Measurements from ENCODE around the gene RAB37.

The RAB37 gene

DNA sequence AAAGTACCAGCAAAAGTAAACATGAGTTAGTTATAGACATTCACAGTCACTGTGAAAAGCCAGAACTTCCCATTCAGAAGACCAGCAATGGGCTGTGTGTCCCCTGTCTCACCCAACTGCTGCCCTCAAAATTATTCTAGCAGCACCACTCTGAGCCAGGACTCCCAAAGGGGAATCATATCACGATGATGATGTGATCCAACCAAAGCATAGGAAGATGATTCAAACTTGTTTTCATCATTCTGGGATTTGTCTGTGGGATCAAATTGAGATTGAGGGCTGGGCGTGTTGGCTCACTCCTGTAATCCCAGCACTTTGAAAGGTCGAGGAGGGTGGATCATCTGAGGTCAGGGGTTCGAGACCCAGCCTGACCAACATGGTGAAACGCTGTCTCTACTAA is 45.5 kb downstream of the RAB37 start:
- no peak for DNase-seq

DNA sequence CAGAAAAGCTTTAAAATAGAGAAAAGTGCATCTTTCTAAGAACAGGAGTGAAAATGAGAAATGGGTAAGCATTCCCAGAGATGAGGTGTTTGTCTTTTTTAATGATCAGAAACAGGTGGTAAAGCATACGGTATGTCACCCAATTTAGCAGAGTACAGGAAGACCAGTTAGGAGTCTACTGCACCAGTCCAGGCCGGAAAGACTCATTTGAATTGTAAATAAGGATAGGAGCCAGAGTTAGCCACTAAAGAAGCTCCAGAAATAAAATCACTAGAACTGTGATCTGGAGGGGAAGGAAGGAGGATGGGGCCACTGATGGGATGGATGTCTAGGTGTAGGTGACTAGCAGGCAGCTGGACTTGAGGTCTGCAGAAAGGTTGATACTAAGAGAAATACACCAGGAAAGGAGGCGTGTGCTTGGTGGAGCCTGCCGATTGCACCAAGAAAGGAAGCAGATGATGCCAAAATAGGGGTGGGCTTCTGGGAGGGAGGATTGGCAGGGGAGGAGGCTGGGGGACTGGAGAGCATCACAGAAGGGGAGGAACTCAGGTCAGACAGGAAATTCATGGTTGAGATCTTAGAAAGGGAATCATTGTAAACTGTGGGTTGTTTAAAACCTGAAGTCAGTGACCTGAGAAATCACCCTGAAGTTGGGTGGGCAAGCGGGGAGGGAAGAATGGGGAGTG is 47.2 kb downstream of the RAB37 start:
- no peak for DNase-seq

DNA sequence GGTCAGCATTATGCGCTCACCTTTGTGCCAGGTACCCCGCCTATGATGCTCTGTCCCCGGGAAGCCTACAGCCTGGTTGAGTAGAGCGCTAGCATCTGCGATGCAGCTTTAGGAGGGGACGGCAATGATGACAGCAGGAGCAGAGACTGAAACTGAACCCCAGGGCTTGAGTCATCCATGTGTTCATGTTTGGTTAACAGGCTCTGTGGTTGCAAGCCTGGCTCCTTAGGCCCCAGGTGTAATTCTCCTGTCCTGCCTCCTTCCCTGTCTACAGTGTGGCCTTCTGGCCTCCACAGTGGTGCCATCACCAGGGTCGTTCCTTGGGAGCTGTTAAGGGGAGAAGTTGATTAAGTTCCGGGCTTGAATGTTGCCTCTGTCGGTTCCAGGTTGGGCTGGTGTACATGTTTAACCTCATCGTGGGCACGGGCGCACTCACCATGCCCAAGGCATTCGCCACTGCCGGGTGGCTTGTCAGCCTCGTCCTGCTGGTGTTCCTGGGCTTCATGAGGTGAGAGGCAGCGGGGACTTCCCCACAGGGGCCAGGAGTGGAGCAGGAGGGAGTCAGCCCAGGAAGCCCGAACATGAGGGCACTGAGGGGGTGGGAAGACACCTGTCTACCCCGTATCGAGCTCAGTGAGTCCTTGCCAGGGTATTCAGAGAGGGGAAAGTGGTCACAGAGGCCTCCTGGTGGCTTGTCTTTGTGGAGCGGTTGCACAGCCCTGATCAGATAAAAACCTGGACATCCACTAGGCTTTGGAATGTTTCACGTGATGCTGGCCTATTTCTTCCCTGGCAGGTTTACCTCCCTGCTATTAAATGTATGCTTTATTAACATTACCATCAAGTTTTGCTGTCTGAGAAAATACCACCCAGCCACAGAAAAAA is 48.3 kb downstream of the RAB37 start:
- DNase-seq: no peak

DNA sequence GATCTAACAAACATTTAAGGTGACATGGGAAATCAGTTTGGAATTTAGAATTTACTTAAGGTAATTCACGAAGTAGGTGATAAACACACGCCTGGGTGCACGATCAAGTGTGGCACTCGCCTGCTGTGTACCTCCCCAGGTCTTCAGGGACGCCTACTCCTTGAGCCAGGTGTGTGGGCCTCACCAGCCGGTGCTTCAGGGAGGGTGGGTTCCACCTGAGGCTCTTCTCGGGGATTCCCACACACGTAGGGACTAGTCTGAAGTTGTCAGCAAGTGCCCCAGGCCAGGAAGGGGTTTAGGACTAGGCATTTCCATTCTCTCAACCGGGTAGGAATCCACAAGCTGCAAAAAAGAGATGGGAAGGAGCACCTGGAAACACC is 48.9 kb downstream of the RAB37 start:
- DNase-seq: no peak

DNA sequence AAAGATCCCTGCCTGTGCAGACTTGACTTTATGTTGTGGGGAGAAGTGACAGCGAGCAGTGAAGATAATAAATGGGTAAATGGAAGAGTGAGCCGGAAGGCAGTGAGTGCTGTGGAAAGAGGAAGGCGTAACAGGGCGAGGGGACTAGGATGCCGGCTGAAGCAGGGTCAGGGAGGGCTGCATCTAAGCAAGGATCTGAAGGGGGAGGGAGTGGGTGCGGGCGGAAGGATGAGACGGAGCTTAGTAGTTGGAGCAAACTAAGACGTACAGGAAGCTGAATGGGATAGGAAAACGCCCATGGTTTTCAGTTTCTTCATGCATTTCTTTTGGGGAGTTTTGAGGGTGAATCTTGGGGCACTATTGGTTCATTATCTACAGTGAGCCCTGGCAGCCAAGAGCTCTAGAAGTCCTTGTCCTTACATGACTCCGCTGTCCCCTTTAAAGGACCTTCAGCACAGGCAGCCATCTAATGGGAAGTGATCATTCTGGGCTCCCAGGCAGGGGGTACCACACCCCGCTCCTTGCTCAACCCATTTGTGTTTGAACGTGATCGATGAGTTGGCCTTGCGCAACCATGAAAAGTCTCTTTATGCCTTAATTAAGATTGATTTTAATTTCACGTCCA is 49.5 kb downstream of the RAB37 start:
- no peak for DNase-seq

DNA sequence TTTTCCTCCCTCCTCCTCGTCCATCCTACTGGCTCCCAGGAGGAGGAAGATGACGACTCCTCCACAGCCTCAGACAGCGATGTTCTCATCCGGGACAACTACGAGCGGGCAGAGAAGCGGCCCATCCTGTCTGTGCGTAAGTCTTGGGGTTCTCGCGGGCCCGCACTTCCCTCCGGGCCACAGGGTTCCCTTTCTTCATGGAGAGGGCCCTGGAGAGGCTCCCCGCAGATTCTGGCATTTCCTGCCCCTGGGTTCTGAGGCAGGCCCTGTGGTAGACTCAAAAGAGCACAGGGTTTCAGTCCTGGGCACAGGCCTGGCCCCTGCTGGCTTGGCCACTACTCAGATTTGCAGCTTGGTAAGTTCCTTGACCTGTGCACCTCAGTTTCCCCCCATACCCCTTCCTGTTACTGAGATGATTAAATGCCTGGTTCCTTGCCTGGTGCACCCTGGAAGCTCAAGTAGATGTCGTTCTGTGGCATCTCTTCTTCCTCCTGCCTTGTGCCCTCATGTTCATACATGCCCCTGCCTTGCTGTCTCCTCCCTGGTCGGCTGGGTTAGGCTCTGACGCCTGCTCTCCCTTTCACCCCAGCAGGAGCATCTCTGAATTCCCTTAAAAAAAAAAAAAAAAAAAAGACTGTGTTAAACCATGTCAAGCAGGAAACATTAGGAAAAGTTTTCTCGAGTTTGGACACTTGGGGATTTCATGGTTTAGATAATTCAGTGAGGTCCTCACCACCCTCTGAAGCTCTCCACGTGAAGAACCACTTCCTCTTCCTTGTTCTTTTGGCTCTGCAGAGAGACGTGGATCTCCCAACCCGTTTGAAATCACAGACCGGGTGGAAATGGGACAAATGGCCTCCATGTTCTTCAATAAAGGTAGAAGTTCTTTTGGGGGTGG is 53.4 kb downstream of the RAB37 start:
- DNase-seq: no peak

DNA sequence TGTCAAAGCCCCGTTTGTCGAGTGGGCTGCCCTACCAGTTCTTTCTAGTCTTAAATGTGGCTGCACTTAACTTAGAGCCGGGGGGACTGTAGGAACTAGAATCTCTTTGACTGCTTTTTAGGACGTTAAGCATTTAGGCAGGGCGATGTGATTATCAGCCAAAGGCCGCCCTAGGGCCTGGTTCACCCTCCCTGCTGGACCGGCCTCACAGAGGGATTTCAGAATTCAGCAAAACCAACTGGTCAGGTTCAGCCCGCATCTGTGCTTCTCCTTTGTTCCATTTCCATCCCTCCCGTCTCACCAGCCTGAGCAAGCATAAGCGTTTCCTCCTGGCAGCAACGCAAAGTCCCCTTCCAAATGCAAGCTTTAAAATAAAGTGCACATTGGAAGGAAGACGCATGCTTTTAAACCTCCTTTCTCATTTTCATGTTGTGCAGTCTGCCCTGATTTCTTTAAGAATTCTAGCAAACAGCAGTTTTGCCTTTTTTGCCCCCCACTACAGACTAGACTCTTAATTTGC is 55.6 kb downstream of the RAB37 start:
- DNase-seq: no peak

DNA sequence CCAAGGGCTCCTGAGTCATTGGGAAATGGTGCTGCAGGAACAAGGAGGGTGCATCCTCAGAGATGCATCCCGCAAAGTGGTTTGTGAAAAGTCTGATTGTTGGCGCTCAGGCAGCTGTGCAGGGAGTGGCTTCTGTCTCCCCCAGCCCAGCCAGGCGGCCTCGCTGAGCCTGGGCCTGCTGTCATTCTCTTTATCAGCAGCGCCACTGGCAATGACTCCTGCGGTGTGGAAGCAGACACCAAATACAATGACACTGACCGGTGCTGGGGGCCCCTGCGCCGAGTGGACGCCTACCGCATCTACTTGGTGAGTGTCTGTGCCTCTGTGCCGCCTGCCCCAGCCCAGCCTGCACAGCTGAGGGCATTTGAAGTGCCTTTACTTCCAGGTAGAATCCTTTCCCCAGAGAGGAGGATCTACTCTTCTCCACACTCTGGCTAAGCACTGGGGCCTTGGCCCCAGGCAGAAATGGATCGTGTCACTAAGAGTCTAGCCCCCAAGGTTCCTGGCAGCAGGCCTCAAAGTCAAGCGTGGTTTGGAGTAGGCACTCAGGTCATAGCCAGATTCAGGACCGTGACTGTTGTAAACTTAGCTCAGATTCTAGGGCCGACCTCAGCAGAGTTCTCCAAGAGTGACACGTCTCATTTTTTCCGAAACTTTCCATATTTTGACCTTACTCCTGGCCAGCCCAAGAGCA is 58.4 kb downstream of the RAB37 start:
- DNase-seq: no peak

DNA sequence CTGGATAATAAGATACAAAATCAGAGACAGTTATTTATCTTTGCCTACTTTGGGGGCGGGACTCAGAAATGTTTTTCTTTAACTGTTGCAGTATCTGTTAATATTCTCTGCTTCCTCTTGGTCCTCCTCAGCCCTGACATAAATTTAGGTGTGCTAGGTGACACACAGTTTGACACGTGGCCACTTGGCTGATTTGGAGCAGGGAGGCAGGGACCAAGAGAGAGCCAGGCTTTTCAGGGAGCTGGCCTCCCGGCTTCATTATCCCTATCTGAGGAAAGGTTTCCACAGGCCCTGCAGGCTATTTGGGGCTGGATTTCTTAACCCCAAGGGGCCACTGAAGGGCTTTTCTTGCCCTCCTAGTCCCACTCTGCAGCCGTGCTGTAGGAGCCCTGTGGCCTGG is 59.2 kb downstream of the RAB37 start:
- no peak for DNase-seq

DNA sequence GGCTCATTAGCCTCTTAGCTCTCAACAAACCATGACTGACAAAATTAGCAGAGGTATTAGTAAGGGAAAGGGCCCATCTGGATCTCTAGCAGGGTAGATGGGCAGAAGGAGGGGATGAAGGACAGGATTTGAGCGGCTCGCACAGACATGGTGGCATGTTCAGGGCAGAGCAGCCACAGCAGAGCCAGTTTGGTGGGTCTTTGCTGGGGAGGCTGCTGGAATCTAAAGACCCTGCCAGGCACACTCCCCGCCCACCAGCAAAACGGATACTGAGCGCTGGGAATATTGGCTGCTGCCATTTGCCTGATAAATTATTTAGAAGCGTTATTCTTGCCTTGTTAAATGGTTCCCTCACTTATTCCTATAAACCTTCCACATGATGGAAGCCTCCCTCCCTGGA is 59.8 kb downstream of the RAB37 start:
- DNase-seq: no peak
